GM19455 (cell line): Measurements from ENCODE around the gene SMCO2.

Source experiments
- ATAC-seq: cut with Tn5 transposase; IDR thresholded peaks from one replicate; pipeline ENCODE4 v1.9.1; 2021; ENCODE audit not compliant: unreplicated experiment

The SMCO2 gene

DNA sequence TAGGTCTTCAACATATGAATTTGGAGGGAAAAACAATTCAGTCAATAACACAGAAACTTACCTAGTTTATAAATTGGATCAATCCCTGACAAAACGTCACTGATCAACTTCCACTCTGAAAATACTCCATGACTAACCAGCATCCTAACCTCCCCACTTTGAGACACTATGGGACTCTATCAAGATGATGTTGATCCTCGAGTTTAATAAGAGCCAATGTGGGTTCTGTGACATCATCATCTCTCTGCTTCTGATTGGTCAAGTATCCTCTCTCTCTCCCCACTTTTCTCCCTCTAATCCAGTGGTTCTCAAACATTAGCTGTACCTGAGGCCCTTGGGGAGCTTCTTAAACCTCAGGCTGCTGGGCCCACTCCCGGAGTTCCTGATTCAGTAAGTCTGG lies at the start of gene SMCO2:
Gene SMCO2, plus strand, starts transcription at position 301 of the 400 bp plus-strand sequence. CDS start 23,896 bp downstream, outside the sequence.
- no peak for ATAC-seq

DNA sequence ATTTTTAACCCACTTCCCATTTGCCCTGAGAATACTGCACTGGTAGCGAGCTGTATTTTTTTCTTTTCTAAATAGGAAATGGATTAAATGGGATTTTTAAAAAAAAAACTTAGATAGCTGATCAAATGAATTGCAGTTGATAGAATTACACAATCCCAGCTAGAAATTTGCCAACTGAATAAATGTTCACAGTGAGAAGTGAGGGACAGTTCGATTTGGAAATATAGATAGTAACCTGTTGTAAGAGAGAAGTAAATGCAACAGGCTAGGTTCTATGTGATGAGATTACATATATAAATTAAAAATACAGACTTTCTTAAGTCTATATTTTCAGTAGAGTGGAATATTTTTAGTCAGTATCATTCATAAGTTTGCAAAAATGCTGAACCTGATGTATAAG lies 48.1 kb upstream of the SMCO2 start:
- ATAC-seq = no peak

GRCh38 chr12:27399074-27399473 lies 47.5 kb upstream of the SMCO2 start:
- no peak for ATAC-seq

GRCh38 chr12:27400856-27401354 lies 45.6 kb upstream of the SMCO2 start:
- ATAC-seq = no peak

- ATAC-seq = no peak
Measured at GRCh38 chr12:27412047-27412446, 34.5 kb upstream of the SMCO2 start.

DNA sequence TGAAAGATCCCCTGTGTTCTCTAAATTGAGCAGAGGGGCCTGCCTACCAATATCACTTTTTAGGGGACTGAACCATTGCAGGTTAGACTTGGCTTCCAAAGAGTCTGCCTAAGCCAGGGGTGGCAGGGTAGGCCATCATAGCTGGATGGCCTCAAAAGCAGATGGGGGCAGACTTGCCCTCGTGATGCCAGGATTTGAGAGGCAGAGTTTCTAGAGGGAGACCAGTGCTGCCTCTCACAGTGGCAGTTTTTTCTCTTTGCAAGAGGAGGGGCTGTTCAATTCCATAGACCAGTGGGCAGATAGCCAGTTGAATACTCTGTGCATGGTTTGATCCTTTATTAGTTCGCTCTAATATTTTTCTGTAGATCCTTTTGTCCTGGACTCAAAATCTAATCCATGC lies 23.8 kb upstream of the SMCO2 start:
- ATAC-seq = no peak

DNA sequence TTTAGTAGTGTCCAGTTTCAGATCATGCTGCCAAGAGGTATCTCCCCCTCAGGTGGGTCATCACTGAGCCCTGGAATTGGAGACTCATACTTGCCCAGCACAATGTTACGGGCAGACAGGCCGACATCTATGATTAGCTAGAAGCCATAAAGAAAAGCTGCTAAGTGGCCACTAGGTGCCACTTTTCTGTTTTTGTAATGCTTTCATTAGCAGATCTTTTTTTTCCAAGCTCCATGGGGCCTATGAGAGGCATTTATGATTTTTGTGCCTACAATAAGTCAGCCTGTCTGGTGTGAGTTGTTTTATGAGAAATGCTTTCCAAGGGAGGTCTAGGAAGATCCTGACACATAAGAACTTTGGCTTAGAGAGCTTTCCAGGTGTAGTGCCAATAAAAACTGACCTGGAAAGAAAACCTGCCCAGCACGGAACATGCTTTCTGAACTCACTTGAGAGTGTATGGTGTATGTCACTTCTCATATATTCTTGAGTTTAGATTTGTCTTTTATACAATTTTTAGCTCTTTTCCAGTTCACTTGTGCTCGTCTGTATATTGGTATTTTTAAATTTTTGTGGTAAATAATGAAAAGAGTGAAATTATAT lies 21.8 kb upstream of the SMCO2 start:
- ATAC-seq = no peak

- no peak for ATAC-seq
Measured at GRCh38 chr12:27425306-27425705, 21.2 kb upstream of the SMCO2 start.

DNA sequence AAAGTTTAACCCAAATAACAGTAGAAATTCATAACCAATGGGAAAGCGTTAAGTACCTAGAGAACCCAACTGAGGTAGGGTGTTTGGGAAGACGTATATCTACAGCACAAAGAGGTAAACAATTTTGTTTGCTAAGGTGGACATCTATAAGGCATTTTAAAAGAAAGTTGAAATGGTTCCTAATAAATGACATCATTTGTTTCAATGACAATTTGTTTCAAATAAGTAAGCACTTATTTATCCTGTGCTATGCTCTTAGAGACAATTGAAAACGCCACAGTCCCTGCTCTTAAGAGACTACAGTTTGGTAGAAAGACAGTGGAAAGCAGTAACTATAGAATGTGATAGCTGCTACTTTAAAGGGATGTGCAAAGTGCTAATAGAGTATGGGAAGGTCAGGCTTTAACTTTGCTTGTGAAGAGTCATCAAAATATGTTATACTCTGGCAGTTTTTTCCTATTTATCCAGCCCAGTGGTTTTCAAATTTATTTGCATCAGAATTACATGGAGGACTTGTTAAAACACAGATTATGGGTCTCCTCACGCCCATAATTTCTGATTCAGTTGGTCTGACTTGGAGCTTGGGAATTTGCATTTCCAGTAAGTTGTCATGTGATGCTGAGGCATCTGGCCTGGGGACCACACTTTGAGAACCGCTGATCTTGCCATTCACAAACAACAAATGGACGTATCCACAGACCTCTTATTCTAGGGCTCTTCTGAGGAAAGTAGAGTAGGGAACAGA lies 19.6 kb upstream of the SMCO2 start:
- no peak for ATAC-seq

- no peak for ATAC-seq
Measured at GRCh38 chr12:27427824-27428223, 18.7 kb upstream of the SMCO2 start.

DNA sequence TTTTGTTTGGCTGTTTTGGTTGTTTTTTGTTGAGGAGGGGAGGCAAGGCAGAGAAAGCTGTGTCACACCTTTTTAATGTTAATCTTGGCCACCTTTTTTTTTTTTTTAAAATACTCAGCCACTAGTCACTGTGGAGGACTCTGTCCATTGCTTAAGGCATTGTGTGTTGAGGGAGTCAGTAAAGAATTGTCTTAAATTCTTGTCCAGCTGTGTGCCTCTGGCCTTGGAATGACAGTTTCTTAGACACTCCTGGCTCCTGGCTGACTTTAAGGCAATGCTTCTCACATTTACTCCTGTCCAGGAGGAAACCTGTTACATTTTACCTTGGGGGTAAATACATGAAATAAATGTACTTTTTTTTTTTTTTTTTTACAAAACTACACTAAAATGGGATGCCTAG lies 18.1 kb upstream of the SMCO2 start:
- no peak for ATAC-seq

- no peak for ATAC-seq
Measured at GRCh38 chr12:27429606-27430005, 16.9 kb upstream of the SMCO2 start.

DNA sequence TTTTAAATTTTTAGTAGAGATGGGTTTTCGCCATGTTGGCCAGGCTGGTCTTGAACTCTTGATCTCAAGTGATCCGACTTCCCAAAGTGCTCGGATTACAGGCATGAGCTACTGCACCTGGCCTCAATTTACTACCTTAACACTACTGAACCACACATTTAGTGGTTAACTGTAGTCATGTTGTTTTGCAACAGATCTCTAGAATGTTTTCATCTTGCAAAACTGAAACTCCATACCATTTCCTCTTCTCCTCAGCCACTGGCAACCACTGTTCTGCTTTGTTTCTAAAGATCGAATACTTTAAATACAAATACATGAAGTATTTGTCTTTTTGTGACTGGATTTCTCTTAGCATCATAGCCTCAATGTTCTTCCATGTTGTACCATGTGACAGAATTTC lies 15.4 kb upstream of the SMCO2 start:
- ATAC-seq = no peak

DNA sequence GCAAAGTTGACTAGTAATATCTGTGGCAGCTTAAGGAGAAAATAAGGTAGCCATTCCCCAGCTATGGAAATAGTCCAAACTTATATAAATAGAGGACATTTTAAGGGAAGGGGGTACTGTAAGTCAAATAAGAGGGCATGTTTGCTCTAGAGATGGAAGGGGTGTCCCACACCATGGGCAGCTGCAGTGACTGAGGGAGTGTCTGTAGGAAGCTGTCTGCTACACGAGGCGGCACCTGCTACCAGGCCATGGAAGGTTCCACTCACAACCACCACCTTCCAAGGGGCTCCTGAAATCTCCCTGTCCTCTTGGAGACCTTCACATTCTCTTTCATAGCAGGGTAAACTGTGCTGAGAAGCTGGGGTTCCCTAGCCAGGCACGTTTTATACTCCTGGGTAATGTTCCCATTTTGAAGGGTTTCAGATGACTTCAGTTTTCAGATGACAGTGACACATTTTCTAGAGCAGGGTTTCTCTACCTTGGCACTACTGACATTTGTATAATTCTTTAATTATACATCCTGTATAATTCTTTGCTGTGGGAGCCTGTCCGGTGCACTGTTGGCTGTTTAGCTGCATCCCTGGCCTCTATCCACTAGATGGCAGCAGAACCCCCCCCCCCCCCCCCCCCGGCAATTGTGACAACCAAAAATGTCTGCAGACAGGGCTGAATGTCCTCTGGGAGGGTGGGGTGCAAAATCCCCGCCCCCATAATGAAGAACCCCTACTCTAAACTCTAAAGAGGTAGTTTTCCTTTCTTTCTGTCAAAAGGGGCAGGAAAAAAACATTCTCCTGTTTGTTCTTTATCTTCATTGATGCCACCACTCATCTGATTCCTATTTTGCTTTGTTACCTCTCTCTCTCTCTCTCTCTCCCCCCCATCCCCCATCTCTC lies 11.6 kb upstream of the SMCO2 start:
- ATAC-seq = no peak

DNA sequence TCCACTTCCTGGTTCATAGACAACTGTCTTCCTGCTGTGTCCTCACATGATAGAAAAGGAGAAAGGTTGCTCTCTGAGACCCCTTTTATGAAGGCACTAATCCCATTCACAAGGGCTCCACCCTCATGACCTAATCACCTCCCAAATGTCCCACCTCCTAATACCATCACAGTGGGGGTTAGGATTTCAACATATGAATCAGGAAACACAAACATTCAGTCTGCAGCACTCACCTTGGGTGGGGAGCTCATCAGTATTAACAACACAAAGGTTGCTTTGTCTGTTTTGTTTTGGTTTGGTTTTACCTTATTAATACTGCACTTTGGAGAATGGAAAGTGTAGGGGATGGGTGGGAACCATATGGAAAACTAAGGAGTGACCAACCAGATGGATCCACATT lies 10.5 kb upstream of the SMCO2 start:
- no peak for ATAC-seq

DNA sequence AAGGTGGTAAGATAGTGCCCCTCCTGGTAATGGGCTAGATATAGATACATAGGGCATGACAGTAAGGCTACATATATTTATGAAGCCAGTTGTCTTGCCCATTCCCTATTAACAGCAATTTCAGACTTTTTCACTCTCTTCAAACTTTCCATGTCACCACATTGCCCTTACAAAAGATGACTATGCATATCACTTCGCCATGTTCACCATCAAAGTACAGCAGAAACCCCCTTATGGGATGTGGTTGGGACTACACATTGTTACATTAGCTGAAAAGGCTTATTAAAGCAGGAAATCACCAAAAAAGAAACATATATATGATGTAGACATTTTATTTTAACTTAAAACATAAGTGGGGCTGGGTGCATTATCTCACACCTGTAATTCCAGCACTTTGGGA lies 9.8 kb upstream of the SMCO2 start:
- no peak for ATAC-seq

GRCh38 chr12:27437839-27438238 lies 8.7 kb upstream of the SMCO2 start:
- no peak for ATAC-seq

DNA sequence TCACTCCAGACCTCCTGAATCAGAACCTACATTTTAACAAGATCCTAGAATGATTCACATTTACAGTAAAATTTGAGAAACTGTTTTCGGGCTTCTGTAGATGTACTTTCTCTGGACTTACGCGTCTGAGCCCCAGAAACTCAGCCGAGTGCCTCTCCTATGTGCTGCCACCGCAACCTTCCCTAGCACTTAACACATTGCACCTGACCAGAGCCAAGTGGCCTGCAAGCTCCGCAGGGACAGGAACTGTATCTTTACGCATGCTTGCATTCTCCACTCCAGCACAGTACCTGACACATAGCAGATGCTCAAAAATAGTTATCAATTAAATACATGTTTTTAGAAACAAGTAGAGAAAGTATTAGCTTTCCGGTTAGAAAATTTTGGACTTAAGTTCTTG lies 1.2 kb downstream of the SMCO2 start:
- no peak for ATAC-seq

- ATAC-seq = no peak
Measured at GRCh38 chr12:27449026-27449425, 2.5 kb downstream of the SMCO2 start.

- no peak for ATAC-seq
Measured at GRCh38 chr12:27449893-27450534, 3.5 kb downstream of the SMCO2 start.
